Astrocyte (in vitro differentiated cells and primary cell): Measurements from ENCODE around the gene SLC39A8.

Experiments
- EZH2 ChIP-seq: IDR thresholded peaks from 2 replicates; pipeline ENCODE4 v1.6.1; 2012; ENCODE audit warnings: mild to moderate bottlenecking, low read length, inconsistent platforms; ENCODE audit not compliant: insufficient read depth
- TF ChIP-seq, protein P1 (sequence below): IDR thresholded peaks from 2 replicates; pipeline ENCODE4 v1.5.1; 2011; ENCODE audit warnings: low read depth, mild to moderate bottlenecking, inconsistent platforms, low read length, moderate library complexity; ENCODE audit not compliant: insufficient read depth

- TF ChIP-seq, protein P1, sequence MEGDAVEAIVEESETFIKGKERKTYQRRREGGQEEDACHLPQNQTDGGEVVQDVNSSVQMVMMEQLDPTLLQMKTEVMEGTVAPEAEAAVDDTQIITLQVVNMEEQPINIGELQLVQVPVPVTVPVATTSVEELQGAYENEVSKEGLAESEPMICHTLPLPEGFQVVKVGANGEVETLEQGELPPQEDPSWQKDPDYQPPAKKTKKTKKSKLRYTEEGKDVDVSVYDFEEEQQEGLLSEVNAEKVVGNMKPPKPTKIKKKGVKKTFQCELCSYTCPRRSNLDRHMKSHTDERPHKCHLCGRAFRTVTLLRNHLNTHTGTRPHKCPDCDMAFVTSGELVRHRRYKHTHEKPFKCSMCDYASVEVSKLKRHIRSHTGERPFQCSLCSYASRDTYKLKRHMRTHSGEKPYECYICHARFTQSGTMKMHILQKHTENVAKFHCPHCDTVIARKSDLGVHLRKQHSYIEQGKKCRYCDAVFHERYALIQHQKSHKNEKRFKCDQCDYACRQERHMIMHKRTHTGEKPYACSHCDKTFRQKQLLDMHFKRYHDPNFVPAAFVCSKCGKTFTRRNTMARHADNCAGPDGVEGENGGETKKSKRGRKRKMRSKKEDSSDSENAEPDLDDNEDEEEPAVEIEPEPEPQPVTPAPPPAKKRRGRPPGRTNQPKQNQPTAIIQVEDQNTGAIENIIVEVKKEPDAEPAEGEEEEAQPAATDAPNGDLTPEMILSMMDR, result no peak
- TF ChIP-seq EZH2, result no peak
Observed at GRCh38 chr4:102345795-102346100, 466 bp upstream of the SLC39A8 start.
